Dermis microvascular lymphatic vessel endothelial cell (primary cell): ENCODE data around the gene SETD1A. TPM values are rescaled to one million over a fixed set of nuclear protein-coding genes. Genes with fewer than 3 reads are reported as not detected.

Experiments
- DNase-seq, 2 donors: peaks; one replicate each; pipeline versions ENCODE4 v3.0.0 to v3.0.0-alpha.2; 2010; ENCODE audit warnings: low read depth in 2 of 2
- total RNA-seq: library from RNA; depleted of rRNA; stranded (reverse); fragments of >200 nt; gene quantifications from 2 replicates; pipeline ENCODE4 v1.2.1, GENCODE V29; 2014

The SETD1A gene
- total RNA-seq: 1.7 and 4.2 TPM in 2 replicates

- DNase-seq: peak; percentile 93 to 98
Observed at GRCh38 chr16:30957456-30958174, at the start of gene SETD1A. Gene SETD1A, plus strand, starts transcription at chr16:30957754. Its CDS starts 978 bp downstream, at chr16:30958732.

- DNase-seq: no peak
Observed at GRCh38 chr16:30910427-30911029, 47.0 kb upstream of the SETD1A start.

DNA sequence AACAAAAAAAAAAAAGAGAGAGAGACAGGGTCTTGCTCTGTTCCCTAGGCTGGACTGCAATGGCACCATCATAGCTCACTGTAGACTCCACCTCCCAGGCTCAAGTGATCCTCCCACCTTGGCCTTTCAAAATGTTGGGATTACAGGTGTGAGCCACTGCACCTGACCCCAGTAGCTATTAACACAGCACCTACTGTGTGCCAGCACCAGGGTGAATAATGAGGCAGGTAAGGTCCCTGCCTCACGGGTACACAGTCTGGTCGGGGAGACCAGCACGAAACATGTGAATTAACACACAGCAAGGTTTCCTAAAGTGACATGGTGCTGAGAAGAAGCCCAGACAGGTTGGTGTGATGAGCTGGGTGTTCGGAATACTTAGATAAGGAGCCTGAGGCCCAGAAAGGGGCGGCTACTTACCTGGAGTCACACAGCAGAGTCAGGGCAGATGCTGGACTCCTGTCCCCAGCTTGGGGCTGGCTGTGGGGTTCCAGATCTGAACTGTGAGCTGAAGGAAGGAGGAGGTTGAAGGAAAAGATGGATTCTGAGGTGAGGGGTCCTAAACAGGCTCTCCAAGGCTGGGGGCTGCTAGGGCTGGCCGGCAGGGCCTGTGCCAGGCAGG is 44.7 kb upstream of the SETD1A start:
- DNase-seq: no peak

GRCh38 chr16:30914830-30915229 is 42.7 kb upstream of the SETD1A start:
- no peak for DNase-seq

DNA sequence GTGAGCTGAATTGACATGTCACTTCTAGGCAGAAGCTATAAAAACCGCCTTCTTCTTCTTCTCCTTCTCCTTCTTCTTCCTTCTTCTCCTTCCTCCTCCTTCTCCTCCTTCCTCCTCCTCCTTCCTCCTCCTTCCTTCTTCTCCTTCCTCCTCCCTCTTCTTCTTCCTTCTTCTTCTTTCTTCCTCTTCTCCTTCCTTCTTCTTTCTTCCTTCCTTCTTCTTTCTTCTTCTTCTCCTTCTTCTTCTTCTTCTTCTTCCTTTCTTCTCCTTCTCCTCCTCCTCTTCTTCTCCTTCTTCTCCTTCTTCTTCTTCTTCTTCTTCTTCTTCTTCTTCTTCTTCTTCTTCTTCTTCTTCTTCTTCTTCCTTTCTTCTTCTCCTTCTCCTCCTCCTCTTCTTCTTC is 38.9 kb upstream of the SETD1A start:
- no peak for DNase-seq

DNA sequence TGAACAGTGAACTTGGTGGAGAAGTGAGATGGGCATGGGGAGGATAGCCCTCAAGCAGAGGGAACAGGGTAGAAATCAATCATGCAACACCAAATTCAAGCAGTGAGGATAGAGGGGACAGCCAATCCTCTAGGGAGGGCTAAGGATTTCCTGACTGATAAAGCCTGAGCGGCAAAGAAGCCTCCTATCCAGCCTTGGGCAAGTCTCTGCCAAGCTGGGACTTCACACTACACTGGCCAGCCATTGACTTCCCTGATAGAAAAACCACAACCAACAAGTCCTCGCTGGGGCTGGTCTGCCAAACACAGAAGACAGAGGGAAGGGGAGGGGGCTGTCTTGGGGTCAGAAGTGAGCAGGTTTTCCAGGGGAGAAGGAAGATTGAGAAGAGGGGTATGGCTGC is 36.7 kb upstream of the SETD1A start:
- no peak for DNase-seq

DNA sequence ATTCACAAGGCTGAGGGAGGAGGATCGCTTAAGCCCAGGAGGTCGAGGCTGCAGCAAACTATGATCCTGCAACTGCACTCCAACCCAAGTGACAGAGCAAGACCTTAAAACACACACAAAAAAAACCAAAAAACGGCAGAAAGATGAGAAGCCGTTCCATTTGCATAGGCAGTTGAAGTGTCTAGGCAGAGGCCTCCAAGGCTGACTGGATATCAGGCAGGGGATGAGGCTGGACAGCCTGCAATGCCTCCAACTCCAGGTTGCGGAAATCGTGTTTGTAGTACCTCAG is 36.2 kb upstream of the SETD1A start:
- DNase-seq: no peak

- DNase-seq: peak; percentile 83 to 91
Observed at GRCh38 chr16:30921748-30922419, 35.7 kb upstream of the SETD1A start.

DNA sequence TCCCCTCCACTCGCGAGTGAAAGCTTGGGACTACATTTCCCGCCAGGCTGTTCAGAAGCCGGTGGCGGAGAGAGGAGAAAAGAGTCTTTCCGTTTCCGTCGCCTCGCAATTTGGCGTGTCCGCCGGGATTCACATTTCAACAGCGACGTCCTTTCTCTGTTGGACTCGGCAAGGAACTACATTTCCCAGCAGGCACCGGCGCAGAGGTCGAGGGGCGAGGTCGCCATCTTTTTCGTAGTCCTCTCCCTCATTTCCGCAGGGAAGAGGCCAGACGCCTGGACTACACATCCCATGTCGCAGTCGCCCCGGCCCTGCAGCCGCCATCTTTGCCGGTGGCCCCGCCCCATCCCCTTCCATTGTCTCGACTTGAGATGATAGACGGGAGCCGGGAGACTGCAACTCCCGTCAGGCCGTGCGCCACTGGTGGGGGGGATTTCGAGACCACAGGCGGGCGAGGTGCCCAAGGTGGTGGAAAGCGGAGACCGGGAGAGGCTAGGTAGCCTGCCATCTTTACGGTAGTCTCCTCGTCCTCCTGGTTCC is 35.1 kb upstream of the SETD1A start:
- DNase-seq: peak; percentile 99 to 100

GRCh38 chr16:30922960-30923535 is 34.5 kb upstream of the SETD1A start:
- DNase-seq: peak; percentile 98 to 100

GRCh38 chr16:30923554-30924075 is 33.9 kb upstream of the SETD1A start, which contains the start of gene FBXL19:
Gene FBXL19, plus strand, starts transcription at chr16:30923572. Its CDS starts 2,183 bp downstream, at chr16:30925755.
- no peak for DNase-seq

- DNase-seq: no peak
Observed at GRCh38 chr16:30924076-30924912, 33.3 kb upstream of the SETD1A start.

DNA sequence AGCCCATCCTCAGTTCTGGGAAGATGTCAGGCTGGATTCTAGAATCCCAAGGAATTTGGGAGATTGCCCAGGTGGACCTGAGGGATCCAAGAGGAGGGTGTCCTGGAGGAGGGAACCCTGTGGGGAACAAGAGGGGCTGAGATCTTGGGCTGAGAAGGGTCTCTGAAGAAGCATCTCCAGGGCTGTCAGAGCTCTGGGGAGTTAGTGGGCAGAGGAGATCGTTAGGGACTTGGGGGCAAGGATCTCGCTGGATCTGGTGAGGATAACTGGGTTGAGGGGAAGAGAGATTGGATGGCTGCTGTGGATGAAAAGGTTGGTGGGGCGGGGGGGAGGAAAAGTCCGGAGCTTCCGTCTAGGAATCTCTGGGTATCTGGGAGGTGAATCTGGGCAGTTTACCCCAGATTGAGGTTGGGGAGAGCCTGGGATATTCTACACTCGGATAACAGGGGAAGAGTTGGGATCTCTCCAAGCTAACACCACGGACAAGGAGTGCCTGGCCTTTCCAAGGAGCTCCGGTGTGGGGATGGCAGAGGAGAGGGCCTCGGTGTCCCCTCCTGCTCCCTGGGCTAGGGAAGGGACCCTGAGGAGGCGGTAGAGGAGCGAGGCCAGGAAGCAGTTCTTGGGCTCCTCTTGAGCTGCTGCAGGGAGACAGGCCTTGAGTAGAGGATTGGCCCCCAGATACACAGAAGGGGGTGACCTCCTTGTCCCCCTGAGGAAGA is 32.5 kb upstream of the SETD1A start:
- DNase-seq: no peak

GRCh38 chr16:30925632-30925987 is 31.9 kb upstream of the SETD1A start:
- no peak for DNase-seq

- DNase-seq: no peak
Observed at GRCh38 chr16:30925995-30926811, 31.4 kb upstream of the SETD1A start.

GRCh38 chr16:30926937-30927788 is 30.4 kb upstream of the SETD1A start:
- DNase-seq: no peak

GRCh38 chr16:30927789-30928378 is 29.7 kb upstream of the SETD1A start:
- DNase-seq: peak; percentile 21 to 45

DNA sequence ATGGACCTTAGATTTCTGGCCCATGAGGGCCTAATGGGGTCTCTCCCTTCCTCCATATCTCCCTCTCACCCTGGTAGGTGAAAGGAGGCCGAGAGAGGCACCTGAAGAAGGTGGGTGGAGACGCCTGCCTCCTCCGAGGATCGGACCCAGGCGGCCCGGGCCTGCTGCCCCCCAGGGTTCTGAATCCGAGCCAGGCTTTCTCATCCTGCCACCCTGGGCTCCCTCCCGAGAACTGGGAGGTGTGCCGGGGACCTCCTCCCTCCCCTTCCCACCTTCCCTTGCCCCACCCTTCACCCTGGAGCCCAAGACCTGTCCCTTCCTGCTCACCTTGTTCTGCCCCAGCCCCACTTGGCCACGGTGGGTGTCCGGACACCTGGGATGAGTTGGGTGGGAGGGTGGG is 29.2 kb upstream of the SETD1A start:
- no peak for DNase-seq
